ENCODE measurements around the gene HSD17B12.

GRCh38 chr11:43723617-43724016 is 43.1 kb downstream of the HSD17B12 start:
- TF ChIP-seq CTCF (conservative IDR thresholded peaks at IDR 0.05; ENCODE audit: low read length) (no peak), EZH2phosphoT487 (IDR thresholded peaks at IDR 0.05; ENCODE audit: borderline replicate concordance, low read depth, low read length) (no peak)

Data from OCI-LY7 (cell line).